Glutamatergic neuron (in vitro differentiated cells): ENCODE results near the gene EN1. TPM values are rescaled to one million over a fixed set of nuclear protein-coding genes. Genes with fewer than 3 reads are reported as not detected.

Source experiments
- DNase-seq: peaks from one replicate; pipeline ENCODE4 v3.0.0; 2022
- H3K27ac Mint-ChIP-seq: one replicate; pipeline ENCODE4 v1.8.0; 2020; ENCODE audit warnings: mild to moderate bottlenecking, mixed read lengths, inconsistent platforms; ENCODE audit not compliant: unreplicated experiment
- H3K27me3 Mint-ChIP-seq: one replicate; pipeline ENCODE4 v1.8.0; 2020; ENCODE audit warnings: mild to moderate bottlenecking, moderate library complexity, mixed read lengths, inconsistent platforms; ENCODE audit not compliant: unreplicated experiment
- H3K36me3 Mint-ChIP-seq: one replicate; pipeline ENCODE4 v1.8.0; 2020; ENCODE audit warnings: mild to moderate bottlenecking, mixed read lengths, inconsistent platforms; ENCODE audit not compliant: unreplicated experiment
- H3K4me1 Mint-ChIP-seq: one replicate; pipeline ENCODE4 v1.8.0; 2020; ENCODE audit warnings: mild to moderate bottlenecking, low read depth, mixed read lengths, inconsistent platforms; ENCODE audit not compliant: unreplicated experiment
- H3K4me3 Mint-ChIP-seq: one replicate; pipeline ENCODE4 v1.8.0; 2020; ENCODE audit warnings: mild to moderate bottlenecking, mixed read lengths, inconsistent platforms; ENCODE audit not compliant: unreplicated experiment
- H3K9me3 Mint-ChIP-seq: one replicate; pipeline ENCODE4 v1.8.0; 2020; ENCODE audit warnings: mild to moderate bottlenecking, moderate library complexity, mixed read lengths, inconsistent platforms; ENCODE audit not compliant: unreplicated experiment
- CTCF ChIP-seq: fragments of 200-600 bp; sonication (generic); IDR thresholded peaks from one replicate; pipeline ENCODE4 v1.5.0; 2021; ENCODE audit not compliant: partially characterized antibody, unreplicated experiment
- total RNA-seq: library from RNA; stranded (reverse); fragmentation: NEBNext Ultra II Directional; extraction: Animal tissue kit (Norgen Biotek cat#: 25700); gene quantifications from one replicate; pipeline ENCODE4 v1.2.1, GENCODE V29; 2021; ENCODE audit not compliant: unreplicated experiment

The EN1 gene
- total RNA-seq, 1 donor from 2014 or later: 0.39 TPM

- no peaks in the 10 kb centered on the region for H3K9me3 Mint-ChIP-seq
- no peak for TF ChIP-seq CTCF
- no peak overlapping the region for H3K4me3 Mint-ChIP-seq
- H3K27me3 Mint-ChIP-seq: peaks cover 4% of the 10 kb centered on the region
- no peak for DNase-seq
- no peak overlapping the region for H3K27ac Mint-ChIP-seq
- H3K4me1 Mint-ChIP-seq: no peaks in the 10 kb centered on the region
- no peaks in the 10 kb centered on the region for H3K36me3 Mint-ChIP-seq
Measured at GRCh38 chr2:118813601-118814339, 33.7 kb downstream of the EN1 start.

- Mint-ChIP-seq H3K4me1 (no peaks in the 10 kb centered on the region), H3K27me3 (peaks cover 2% of the 10 kb centered on the region), H3K36me3 (no peaks in the 10 kb centered on the region), H3K4me3 (no peak overlapping the region), H3K9me3 (no peaks in the 10 kb centered on the region), H3K27ac (no peak overlapping the region)
- no peak for TF ChIP-seq CTCF
- no peak for DNase-seq
Measured at GRCh38 chr2:118813111-118813510, 34.3 kb downstream of the EN1 start.

GRCh38 chr2:118812552-118812951 lies 34.9 kb downstream of the EN1 start:
- Mint-ChIP-seq H3K9me3 (no peaks in the 10 kb centered on the region), H3K36me3 (no peaks in the 10 kb centered on the region), H3K27ac (no peak overlapping the region), H3K4me3 (no peak overlapping the region), H3K4me1 (no peaks in the 10 kb centered on the region), H3K27me3 (peaks cover 2% of the 10 kb centered on the region)
- no peak for TF ChIP-seq CTCF
- no peak for DNase-seq

- no peak for TF ChIP-seq CTCF
- Mint-ChIP-seq H3K36me3 (no peaks in the 10 kb centered on the region), H3K9me3 (no peaks in the 10 kb centered on the region), H3K27me3 (peaks cover 2% of the 10 kb centered on the region), H3K27ac (no peak overlapping the region), H3K4me1 (peaks cover 2% of the 10 kb centered on the region), H3K4me3 (no peak overlapping the region)
- no peak for DNase-seq
Measured at GRCh38 chr2:118811514-118812115, 35.8 kb downstream of the EN1 start.

- Mint-ChIP-seq H3K36me3 (no peaks in the 10 kb centered on the region), H3K27me3 (peaks cover 2% of the 10 kb centered on the region), H3K9me3 (no peaks in the 10 kb centered on the region), H3K4me3 (no peak overlapping the region), H3K27ac (no peak overlapping the region), H3K4me1 (peaks cover 2% of the 10 kb centered on the region)
- TF ChIP-seq CTCF: no peak
- DNase-seq: no peak
Measured at GRCh38 chr2:118810766-118811165, 36.7 kb downstream of the EN1 start.
